Fibroblast of villous mesenchyme (primary cell): ENCODE results near the gene MOGAT1. TPM values are rescaled to one million over a fixed set of nuclear protein-coding genes. Genes with fewer than 3 reads are reported as not detected.
"Not testable (repeated sequence)": the region's sequence is repeated elsewhere in the genome, so short reads cannot be mapped to it uniquely, and the experiment has no call there.

Experiments
- DNase-seq: peaks from one replicate; pipeline ENCODE4 v3.0.0-alpha.2; 2010; ENCODE audit warnings: low read depth
- H3K4me3 ChIP-seq: 2 replicates; pipeline ENCODE4 v1.5.1; 2011; ENCODE audit warnings: low read depth, mild to moderate bottlenecking, low read length
- total RNA-seq: library from RNA; depleted of rRNA; stranded (reverse); fragments of >200 nt; gene quantifications from 2 replicates; pipeline ENCODE4 v1.2.3, GENCODE V29; 2012
- TF ChIP-seq, protein P1 (sequence below): IDR thresholded peaks from 2 replicates; pipeline ENCODE4 v1.5.1; 2012; ENCODE audit warnings: low read depth, mild to moderate bottlenecking, low read length; ENCODE audit not compliant: insufficient read depth

The MOGAT1 gene
- total RNA-seq, 1 donor: not detected

GRCh38 chr2:222714361-222715241 is 43.1 kb downstream of the MOGAT1 start:
- TF ChIP-seq, protein P1, sequence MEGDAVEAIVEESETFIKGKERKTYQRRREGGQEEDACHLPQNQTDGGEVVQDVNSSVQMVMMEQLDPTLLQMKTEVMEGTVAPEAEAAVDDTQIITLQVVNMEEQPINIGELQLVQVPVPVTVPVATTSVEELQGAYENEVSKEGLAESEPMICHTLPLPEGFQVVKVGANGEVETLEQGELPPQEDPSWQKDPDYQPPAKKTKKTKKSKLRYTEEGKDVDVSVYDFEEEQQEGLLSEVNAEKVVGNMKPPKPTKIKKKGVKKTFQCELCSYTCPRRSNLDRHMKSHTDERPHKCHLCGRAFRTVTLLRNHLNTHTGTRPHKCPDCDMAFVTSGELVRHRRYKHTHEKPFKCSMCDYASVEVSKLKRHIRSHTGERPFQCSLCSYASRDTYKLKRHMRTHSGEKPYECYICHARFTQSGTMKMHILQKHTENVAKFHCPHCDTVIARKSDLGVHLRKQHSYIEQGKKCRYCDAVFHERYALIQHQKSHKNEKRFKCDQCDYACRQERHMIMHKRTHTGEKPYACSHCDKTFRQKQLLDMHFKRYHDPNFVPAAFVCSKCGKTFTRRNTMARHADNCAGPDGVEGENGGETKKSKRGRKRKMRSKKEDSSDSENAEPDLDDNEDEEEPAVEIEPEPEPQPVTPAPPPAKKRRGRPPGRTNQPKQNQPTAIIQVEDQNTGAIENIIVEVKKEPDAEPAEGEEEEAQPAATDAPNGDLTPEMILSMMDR: no peak
- H3K4me3 ChIP-seq: no peak overlapping the region
- DNase-seq: no peak

DNA sequence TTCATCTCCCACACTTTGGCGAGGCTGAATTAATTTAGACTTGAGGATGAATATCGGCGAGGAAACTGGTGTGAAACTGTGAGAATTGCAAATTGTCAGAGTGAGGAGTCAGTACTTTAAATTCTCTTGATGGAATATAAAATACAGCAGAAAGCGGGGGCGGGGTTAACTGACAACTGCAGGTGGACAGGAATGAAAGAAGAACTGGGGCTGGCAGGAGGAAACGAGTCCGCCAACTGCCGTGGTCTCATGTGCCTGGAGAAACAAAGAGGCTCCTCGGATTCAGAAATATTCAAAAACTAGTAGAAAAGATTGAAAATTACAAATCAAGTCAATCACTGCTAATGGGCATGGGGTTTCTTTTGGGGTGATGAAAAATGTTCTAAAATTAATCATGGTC is 44.3 kb downstream of the MOGAT1 start:
- no peak overlapping the region for H3K4me3 ChIP-seq
- no peak for DNase-seq
- TF ChIP-seq, protein P1: no peak

GRCh38 chr2:222719787-222720186 is 48.3 kb downstream of the MOGAT1 start:
- H3K4me3 ChIP-seq, DNase-seq: not testable (repeated sequence)

- H3K4me3 ChIP-seq, DNase-seq: not testable (repeated sequence)
Measured at GRCh38 chr2:222721597-222721996, 50.1 kb downstream of the MOGAT1 start.

- DNase-seq: peak; percentile 88
- no peak overlapping the region for H3K4me3 ChIP-seq
- TF ChIP-seq, protein P1: no peak
Measured at GRCh38 chr2:222722327-222722946, 51.0 kb downstream of the MOGAT1 start.

- TF ChIP-seq, protein P1: no peak
Measured at GRCh38 chr2:222724208-222724607, 52.8 kb downstream of the MOGAT1 start.

GRCh38 chr2:222728621-222729020 is 57.2 kb downstream of the MOGAT1 start:
- TF ChIP-seq, protein P1: no peak
- H3K4me3 ChIP-seq: no peak overlapping the region
- DNase-seq: no peak

More at GRCh38 chr2:222724208-222724607, 52.8 kb downstream of the MOGAT1 start:
- no peak overlapping the region for H3K4me3 ChIP-seq
- DNase-seq: no peak
